Mesenteric fat pad (tissue), 1 donor: ENCODE data around the gene POU6F2. TPM values are rescaled to one million over a fixed set of nuclear protein-coding genes. Genes with fewer than 3 reads are reported as not detected.
"Not testable (repeated sequence)": the region's sequence is repeated elsewhere in the genome, so short reads cannot be mapped to it uniquely, and the experiment has no call there.

Experiments used
- DNase-seq: peaks from one replicate; pipeline ENCODE4 v3.0.0-alpha.2; 2020; ENCODE audit warnings: low spot score
- total RNA-seq: library from RNA; stranded (reverse); fragmentation: NEBNext Ultra II Directional; extraction: Animal tissue kit (Norgen Biotek cat#: 25700); gene quantifications from one replicate; pipeline ENCODE4 v1.2.1, GENCODE V29; 2021
- donor health status: DM: yes; HTN: yes; CAD: no.

Gene POU6F2
- total RNA-seq, 1 donor from 2014 or later, result 0.39 TPM

GRCh38 chr7:39299695-39300094, 322.0 kb downstream of the POU6F2 start:
- no peak for DNase-seq

DNA sequence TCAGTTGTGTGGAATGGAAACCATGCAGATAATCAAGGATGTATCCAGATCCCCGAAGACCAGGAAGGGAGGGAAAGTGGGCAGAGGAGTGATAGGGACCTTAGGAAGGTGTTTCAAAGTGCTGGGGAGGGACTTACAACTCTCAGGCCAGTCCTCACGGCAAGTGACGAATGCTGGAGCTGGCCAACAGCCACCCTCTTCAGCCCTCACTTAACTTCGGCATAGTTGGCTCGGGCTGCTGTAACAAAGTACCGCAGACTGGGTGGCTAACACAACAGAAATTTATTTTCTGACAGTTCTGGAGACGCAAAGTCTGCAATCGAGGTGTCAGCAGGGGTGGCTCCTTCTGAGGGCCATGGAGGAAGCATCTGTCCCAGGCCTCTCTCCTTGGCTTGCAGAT, 322.6 kb downstream of the POU6F2 start:
- DNase-seq, result no peak

DNA sequence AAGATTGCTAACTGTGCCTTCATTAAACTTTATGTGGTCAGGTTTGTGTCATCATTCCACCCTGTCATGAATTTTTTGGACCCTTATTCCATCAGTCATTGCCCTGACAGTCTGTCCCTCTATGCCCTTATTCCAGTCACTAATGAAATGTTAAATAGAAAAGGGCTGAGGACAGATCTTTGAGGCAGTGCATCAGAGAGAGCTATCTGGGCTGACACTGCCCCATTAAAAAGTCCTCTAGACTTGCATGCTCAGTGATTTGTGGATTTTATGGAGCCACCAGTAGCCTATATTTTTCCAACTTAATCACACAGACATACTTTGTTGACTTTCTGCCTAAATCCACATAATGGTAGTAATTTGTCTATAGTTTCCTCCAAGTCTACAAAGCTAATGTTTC, 323.8 kb downstream of the POU6F2 start:
- no peak for DNase-seq

DNA sequence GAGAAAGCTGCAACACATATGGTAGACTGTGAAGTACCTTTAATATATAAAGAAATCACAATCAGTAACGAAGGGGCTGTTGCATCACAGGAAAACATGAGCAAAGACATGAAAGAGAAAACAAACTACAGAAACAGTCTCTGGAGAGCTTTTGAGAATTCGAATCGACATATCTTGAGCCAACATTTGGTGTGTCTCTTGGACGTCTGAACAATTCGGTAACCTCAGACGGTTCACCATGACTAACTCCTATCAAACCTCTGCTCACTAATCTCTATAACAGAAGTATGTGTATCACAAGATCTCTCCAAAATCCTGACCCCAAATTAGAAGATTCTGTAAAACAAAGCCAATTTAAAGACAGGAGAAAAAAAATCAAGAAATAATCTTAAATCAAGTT, 326.5 kb downstream of the POU6F2 start:
- DNase-seq, result no peak

GRCh38 chr7:39304668-39305405, 327.1 kb downstream of the POU6F2 start:
- no peak for DNase-seq

GRCh38 chr7:39306016-39306570, 328.4 kb downstream of the POU6F2 start:
- no peak for DNase-seq

GRCh38 chr7:39310699-39311098, 333.0 kb downstream of the POU6F2 start:
- no peak for DNase-seq

DNA sequence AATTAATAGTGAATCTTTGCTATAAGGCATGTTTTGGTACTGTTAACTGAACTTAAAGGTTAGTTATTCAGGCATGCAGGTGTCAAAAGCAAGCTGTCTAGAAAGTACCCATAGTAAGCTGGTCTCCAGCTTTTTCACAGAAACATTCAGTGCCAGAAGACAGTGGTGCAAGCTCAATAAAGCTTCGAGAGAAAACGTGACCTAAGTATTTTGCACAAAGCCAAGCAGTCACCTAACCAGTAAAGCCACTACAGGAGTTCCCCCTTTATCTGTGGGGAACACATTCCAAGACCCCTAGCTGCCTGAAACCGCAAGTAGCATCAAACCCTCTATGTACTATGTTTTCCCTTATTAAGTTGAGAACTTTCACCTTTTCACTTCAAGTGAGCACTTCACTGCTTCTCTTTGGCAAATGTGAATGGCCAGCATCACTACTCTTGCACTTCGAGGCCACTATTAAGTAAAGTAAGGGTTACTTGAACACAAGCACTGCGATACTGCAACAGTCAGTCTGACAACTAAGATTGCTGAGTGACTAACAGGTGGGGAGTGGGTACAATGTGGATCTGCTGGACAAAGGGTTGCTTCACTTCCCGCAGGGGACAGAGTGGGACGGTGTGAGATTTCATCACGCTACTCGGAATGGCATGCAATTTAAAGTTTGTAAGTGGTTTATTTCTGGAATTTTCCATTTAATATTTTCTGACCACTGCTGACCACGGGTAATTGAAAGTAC, 334.7 kb downstream of the POU6F2 start:
- DNase-seq, result no peak

DNA sequence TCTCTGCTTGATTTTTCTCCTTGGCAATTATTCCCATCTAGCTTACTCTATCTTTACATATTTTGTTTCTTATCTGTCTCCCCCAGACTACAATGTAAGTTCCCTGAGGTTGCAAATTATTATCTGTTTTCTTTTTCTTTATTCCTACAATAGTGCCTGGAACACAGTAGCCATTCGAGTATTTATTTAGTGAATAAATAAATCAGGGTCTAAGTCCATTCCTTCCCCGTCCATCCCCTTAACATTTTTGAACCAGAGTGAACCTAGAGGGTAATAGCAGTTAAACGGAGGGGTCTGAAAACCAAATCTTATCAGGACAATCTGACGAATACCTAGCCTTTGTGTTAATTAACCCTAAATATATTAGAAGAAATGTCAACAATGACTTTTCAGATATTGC, 335.7 kb downstream of the POU6F2 start:
- DNase-seq, result no peak

DNA sequence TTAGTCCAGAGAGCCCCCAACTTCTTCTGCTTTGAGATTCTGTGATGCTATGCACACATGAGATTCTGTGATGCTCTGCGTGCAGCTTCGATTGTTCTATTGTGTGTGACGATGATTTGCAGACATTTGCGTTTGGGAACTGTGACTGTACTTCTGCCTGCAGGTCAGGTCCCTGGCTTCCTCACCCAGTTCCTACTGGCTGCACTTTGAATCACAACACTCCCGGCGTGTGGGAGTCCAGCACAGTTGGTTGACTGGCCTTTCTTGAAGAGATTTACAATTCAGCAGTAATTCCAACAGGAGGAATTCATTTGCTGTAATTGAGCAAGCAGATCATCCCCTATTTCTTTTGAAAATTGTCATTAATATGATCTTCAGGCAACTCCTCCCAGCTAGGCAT, 336.3 kb downstream of the POU6F2 start:
- no peak for DNase-seq

DNA sequence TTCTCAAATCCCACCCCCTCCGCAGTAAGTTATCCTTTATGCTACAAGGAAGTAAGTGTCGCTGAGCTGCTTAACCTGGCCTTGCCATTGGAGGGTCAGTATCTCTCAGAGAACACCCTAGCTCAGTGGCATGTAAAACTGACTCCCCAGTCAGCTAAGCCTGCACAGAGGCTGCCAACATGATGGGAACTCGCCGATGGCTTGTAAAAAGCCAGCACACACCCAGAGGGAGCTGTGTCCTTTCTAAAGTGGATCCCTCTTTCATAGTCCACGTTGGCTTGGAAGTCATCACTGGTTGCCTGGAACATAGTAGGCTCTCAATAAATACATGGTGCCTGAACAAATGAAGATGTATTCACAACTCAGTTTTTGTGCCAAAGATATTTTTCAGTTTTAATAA, 339.4 kb downstream of the POU6F2 start:
- DNase-seq, result no peak

- no peak for DNase-seq
These were observed 340.2 kb downstream of the POU6F2 start for GRCh38 chr7:39317896-39318295.

DNA sequence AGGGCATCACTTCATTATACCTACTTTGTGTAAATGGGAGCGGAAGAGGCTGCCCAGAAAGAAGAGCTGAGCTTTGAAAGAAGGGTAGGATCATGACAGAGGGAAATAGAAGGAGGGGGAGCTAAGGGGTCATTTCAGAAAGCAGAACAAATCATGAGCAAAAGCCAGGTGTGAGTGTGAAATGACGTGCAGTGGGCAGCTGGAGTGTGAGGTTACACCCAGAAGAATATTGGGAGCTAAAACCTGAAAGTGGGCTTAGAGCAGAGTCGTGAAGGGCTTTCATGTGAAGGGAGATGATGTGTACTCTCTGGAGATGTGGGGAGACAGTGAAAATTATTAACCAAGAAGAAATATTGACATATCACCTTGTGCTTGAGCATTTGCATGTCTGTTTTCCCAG, 343.5 kb downstream of the POU6F2 start:
- no peak for DNase-seq

DNA sequence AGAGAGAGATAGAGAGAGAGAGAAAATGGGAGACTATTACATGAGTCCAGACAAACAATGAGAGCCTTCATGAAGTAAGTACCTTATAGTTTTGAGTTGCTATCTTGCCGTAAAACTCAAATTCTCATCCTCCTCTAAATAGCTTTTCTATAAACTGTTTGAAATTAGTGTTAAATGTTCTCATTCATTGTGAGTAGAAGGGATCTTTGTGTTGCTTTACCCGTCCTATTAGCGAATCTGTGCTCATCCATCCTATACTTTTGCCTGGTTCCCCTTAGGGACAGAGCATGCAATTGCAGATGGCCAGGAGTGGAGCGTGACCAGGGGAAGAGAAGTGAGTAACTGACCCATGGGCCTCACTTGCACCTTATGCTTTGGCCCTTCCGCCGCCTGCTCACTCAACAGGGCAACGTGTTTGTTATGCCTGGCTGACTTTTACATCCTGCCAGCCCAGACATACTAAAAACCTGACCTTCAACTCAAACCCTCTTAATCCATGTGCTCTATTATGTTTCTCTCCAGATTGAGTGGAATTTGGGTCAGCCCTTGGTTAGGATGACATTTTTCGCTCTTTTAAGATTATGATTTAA, 344.3 kb downstream of the POU6F2 start:
- DNase-seq, result no peak

- DNase-seq, result no peak
These were observed 346.5 kb downstream of the POU6F2 start for GRCh38 chr7:39324139-39324760.

DNA sequence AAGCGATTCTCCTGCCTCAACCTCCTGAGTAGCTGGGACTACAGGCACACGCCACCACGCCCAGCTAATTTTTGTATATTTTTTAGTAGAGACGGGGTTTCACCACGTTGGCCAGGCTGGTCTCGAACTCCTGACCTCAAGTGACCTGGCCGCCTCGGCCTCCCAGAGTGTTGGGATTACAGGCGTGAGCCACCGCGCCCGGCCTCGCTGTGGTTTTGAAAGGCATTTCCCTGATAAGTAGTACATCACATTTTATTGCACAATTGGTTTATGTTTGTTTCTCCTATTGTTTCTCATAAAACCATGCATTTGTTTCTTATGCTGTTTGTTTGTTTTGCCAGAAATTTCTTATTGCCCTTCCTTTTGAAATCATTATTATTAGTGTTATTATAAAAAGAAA, 353.9 kb downstream of the POU6F2 start:
- not testable (repeated sequence) for DNase-seq

DNA sequence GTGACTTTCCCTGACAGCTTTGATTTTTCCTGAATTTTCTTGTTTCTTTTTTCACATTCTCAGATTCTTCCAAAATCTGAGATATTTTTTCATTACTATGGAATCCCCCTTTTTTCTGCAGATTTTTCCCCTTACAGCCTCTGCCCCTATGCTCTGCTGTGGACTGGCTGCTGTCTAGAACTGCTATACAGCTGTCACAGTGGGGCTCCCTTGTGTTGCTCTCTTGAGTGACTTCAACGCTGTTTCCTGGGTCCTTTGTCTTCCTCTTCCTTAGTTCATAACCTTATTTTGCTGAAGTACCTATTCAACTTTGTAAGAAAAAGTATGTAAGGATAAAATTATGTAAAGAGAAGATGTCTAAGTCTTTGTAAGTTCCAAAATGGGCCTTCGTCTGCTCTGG, 354.4 kb downstream of the POU6F2 start:
- DNase-seq, result no peak

DNA sequence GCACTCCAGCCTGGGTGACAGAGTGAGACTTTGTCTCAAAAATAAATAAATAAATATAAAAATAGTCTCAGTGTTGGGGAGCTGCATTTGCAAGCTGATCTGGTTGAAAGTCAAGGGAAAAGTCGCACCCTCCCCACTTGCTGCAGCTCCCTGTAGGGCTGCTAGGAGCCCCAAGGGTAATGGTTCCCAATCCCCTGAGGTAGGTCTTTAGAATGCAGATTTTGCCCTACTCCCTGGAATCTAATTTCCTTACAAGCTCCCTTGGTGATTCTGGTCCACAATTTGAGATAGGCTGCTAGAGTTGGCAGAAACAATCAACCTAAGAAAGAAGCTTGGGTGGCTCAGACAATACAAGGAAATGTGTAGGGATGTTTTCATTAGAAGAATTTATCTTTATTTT, 356.0 kb downstream of the POU6F2 start:
- DNase-seq, result no peak

DNA sequence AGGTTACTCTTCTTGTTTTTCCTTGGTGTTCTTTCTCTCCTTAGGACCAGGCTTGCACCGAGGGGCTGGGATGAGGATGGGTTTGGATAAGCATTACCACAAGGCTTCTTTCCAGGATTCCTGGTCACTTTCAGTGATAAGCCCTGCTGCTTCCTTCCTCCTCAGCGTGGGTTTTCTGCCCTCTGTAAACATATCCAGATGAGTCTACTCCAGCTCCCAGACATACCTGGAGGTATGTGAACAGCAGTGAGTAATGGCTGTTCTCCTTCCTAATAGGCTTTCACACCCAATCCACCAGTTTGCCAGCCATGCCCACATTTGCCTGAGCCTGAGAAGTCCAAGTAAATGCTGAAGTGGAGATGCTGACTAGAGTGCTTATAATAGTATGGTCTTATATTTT, 358.7 kb downstream of the POU6F2 start:
- no peak for DNase-seq

DNA sequence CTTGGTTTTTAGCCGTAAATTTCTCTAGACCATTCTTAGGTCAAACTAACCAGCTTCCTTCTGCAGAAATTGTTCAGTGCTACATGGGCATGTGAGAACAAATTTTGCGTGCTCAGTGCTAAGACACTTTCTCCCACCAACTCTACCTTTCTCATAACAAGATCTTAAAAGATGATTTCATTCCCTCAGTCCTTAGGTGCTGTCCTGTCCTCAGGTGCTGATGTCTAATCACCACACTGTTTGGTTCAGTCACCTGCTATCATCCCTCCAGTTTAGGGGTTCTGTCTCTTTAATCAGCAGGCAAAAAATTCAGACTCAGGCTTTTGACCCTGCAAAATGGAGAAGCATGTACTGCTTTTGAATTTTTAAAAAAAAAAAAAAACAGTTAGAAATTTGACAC, 361.0 kb downstream of the POU6F2 start:
- no peak for DNase-seq

DNA sequence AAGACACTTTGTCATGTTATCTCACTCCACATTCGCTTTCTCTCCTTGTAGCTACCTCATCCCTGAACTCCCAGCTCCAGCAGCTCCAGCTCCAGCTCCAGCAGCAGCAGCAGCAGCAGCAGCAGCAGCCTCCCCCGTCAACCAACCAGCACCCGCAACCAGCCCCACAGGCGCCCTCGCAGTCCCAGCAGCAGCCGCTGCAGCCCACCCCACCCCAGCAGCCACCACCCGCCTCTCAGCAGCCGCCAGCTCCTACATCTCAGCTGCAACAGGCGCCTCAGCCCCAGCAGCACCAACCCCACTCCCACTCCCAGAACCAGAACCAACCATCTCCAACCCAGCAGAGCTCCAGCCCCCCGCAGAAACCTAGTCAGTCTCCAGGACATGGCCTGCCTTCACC, 361.9 kb downstream of the POU6F2 start:
- no peak for DNase-seq

- no peak for DNase-seq
These were observed 363.4 kb downstream of the POU6F2 start for GRCh38 chr7:39341083-39341482.
